ENCODE measurements around the gene ELL. TPM values are rescaled to one million over a fixed set of nuclear protein-coding genes. Genes with fewer than 3 reads are reported as not detected.
A peak's percentile ranks its signal among the peaks of the same experiment; 100 is the strongest.

Gene ELL
- total and polyA plus RNA-seq, 9 of the 15 experiments (the other 6 are each of a cell fraction or from before 2014, with no cell fraction given) = 0.24 to 22.5 (median 4.1) TPM

GRCh38 chr19:18433735-18434398 lies 88.0 kb downstream of the ELL start (continued):
- TF ChIP-seq THRB (CRISPR knock-in tag; conservative IDR thresholded peaks at IDR 0.05) = peak; percentile 69; the same call in 1 of the 2 replicates
- TF ChIP-seq REST (IDR thresholded peaks at IDR 0.05; ENCODE audit: borderline replicate concordance) = no peak
- TF ChIP-seq REST (CRISPR knock-in tag; IDR thresholded peaks at IDR 0.05; ENCODE audit: low read depth) = peak; percentile 61; the same call in 1 of the 2 replicates
- peak; percentile 18; the same call in 1 of the 2 replicates for TF ChIP-seq PML (IDR thresholded peaks at IDR 0.05; ENCODE audit: low read length)
- 0 out of 2 replicates have a peak, but pooled peaks have one; percentile 22 for TF ChIP-seq ELF4 (CRISPR knock-in tag; IDR thresholded peaks at IDR 0.05)
- no peak for TF ChIP-seq KLF16 (IDR thresholded peaks at IDR 0.05)
- peak; percentile 34; the same call in 1 of the 2 replicates for TF ChIP-seq ELF2 (CRISPR knock-in tag; IDR thresholded peaks at IDR 0.05)
- TF ChIP-seq CXXC5 (CRISPR knock-in tag; IDR thresholded peaks at IDR 0.05) = peak; percentile 9; the same call in 1 of the 2 replicates
- peak in 1 of 2 experiments; percentile 19; a peak in 2 of 4 replicates for TF ChIP-seq MAZ (CRISPR knock-in tag; conservative IDR thresholded peaks at IDR 0.05 in 1 of 2, IDR thresholded peaks at IDR 0.05 in 1 of 2)
- no peak for TF ChIP-seq RCOR1 (IDR thresholded peaks at IDR 0.05; ENCODE audit: borderline replicate concordance in 1 of 2, low read depth in 2 of 2, low read length in 2 of 2)
- TF ChIP-seq, protein P1, sequence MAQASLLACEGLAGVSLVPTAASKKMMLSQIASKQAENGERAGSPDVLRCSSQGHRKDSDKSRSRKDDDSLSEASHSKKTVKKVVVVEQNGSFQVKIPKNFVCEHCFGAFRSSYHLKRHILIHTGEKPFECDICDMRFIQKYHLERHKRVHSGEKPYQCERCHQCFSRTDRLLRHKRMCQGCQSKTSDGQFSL (CRISPR knock-in tag; IDR thresholded peaks at IDR 0.05) = no peak
- TF ChIP-seq, protein P1 (tag; IDR thresholded peaks at IDR 0.05) = peak in 1 of 2 experiments; percentile 84; a peak in 2 of 4 replicates
- no peak for TF ChIP-seq ZBTB34 (CRISPR knock-in tag; IDR thresholded peaks at IDR 0.05)
